H9 (cell line): ENCODE results near the gene AMBRA1. TPM values are rescaled to one million over a fixed set of nuclear protein-coding genes. Genes with fewer than 3 reads are reported as not detected.

Experiments
- DNase-seq: peaks from one replicate; pipeline ENCODE4 v3.0.0-alpha.2; 2017
- H2AFZ ChIP-seq: one replicate; pipeline ENCODE4 v1.6.1; 2013; ENCODE audit warnings: mild to moderate bottlenecking, low read length, control low read depth, moderate library complexity
- H2AK5ac ChIP-seq: 2 replicates; pipeline ENCODE4 v1.6.1; 2013; ENCODE audit warnings: low read length, control low read depth, mixed read lengths; ENCODE audit not compliant: insufficient read length
- H2BK120ac ChIP-seq: one replicate; pipeline ENCODE4 v1.6.1; 2013; ENCODE audit warnings: low read depth, mild to moderate bottlenecking, low read length, control low read depth, inconsistent platforms; ENCODE audit not compliant: poor library complexity, severe bottlenecking
- H2BK12ac ChIP-seq: 2 replicates; pipeline ENCODE4 v1.6.1; 2013; ENCODE audit warnings: low read length, control low read depth, mixed read lengths, low read depth; ENCODE audit not compliant: insufficient read length
- H2BK15ac ChIP-seq: 2 replicates; pipeline ENCODE4 v1.6.1; 2013; ENCODE audit warnings: low read depth, low read length, control low read depth
- H2BK20ac ChIP-seq: one replicate; pipeline ENCODE4 v1.6.1; 2013; ENCODE audit warnings: low read depth, mild to moderate bottlenecking, low read length, control low read depth, inconsistent platforms; ENCODE audit not compliant: poor library complexity, severe bottlenecking
- H2BK5ac ChIP-seq: 2 replicates; pipeline ENCODE4 v1.6.1; 2013; ENCODE audit warnings: low read length, control low read depth, mixed read lengths; ENCODE audit not compliant: insufficient read length
- H3K14ac ChIP-seq: 2 replicates; pipeline ENCODE4 v1.6.1; 2013; ENCODE audit warnings: low read length, control low read depth; ENCODE audit not compliant: insufficient read depth
- H3K18ac ChIP-seq: 2 replicates; pipeline ENCODE4 v1.6.1; 2013; ENCODE audit warnings: low read depth, mild to moderate bottlenecking, mixed read lengths, low read length, control low read depth; ENCODE audit not compliant: insufficient read length
- H3K23ac ChIP-seq: 2 replicates; pipeline ENCODE4 v1.6.1; 2013; ENCODE audit warnings: low read length, control low read depth, mixed read lengths, low read depth; ENCODE audit not compliant: insufficient read length
- H3K23me2 ChIP-seq: 2 replicates; pipeline ENCODE4 v1.6.1; 2013; ENCODE audit warnings: low read depth, mild to moderate bottlenecking, mixed read lengths, low read length, control low read depth; ENCODE audit not compliant: insufficient read length, poor library complexity, severe bottlenecking
- H3K27ac ChIP-seq: 2 replicates; pipeline ENCODE4 v1.5.1; 2013; ENCODE audit warnings: low read length, control low read depth, mixed read lengths, low read depth; ENCODE audit not compliant: insufficient read length
- H3K27me3 ChIP-seq: 2 replicates; pipeline ENCODE4 v1.6.1; 2013; ENCODE audit warnings: low read length, control low read depth, inconsistent platforms; ENCODE audit not compliant: insufficient read depth
- H3K4ac ChIP-seq: 2 replicates; pipeline ENCODE4 v1.6.1; 2013; ENCODE audit warnings: low read depth, mild to moderate bottlenecking, control low read depth, inconsistent platforms, low read length, moderate library complexity
- H3K4me1 ChIP-seq: 2 replicates; pipeline ENCODE4 v1.6.1; 2013; ENCODE audit warnings: low read length, control low read depth, inconsistent platforms; ENCODE audit not compliant: insufficient read depth
- H3K4me2 ChIP-seq: 2 replicates; pipeline ENCODE4 v1.6.1; 2013; ENCODE audit warnings: low read length, control low read depth, mixed read lengths; ENCODE audit not compliant: insufficient read length, insufficient read depth
- H3K56ac ChIP-seq: 2 replicates; pipeline ENCODE4 v1.6.1; 2013; ENCODE audit warnings: low read depth, mild to moderate bottlenecking, mixed read lengths, low read length, control low read depth; ENCODE audit not compliant: insufficient read length
- H3K79me1 ChIP-seq: 2 replicates; pipeline ENCODE4 v1.6.1; 2013; ENCODE audit warnings: low read depth, mild to moderate bottlenecking, moderate library complexity, low read length, control low read depth, inconsistent platforms; ENCODE audit not compliant: insufficient read depth, poor library complexity, severe bottlenecking
- H3K79me2 ChIP-seq: 2 replicates; pipeline ENCODE4 v1.6.1; 2013; ENCODE audit warnings: low read length, control low read depth, inconsistent platforms; ENCODE audit not compliant: insufficient read depth
- H3K9ac ChIP-seq: 2 replicates; pipeline ENCODE4 v1.6.1; 2013; ENCODE audit warnings: low read length, control low read depth, mixed read lengths; ENCODE audit not compliant: insufficient read length; ENCODE audit errors: extremely low read depth
- H3K9me3 ChIP-seq: one replicate; pipeline ENCODE4 v1.6.1; 2013; ENCODE audit warnings: low read depth, low read length, inconsistent platforms; ENCODE audit not compliant: control insufficient read depth
- H3T11ph ChIP-seq: one replicate; pipeline ENCODE4 v1.6.1; 2013; ENCODE audit warnings: mild to moderate bottlenecking, low read length, control low read depth, inconsistent platforms
- H4K20me1 ChIP-seq: one replicate; pipeline ENCODE4 v1.6.1; 2013; ENCODE audit not compliant: control insufficient read depth, insufficient read length, insufficient read depth
- H4K5ac ChIP-seq: 2 replicates; pipeline ENCODE4 v1.6.1; 2013; ENCODE audit warnings: low read depth, mild to moderate bottlenecking, mixed read lengths, low read length, control low read depth; ENCODE audit not compliant: insufficient read length
- H4K8ac ChIP-seq: replicated peaks from 2 replicates; pipeline ENCODE4 v1.6.1; 2013; ENCODE audit warnings: low read length, control low read depth, mixed read lengths, low read depth; ENCODE audit not compliant: insufficient read length
- H4K91ac ChIP-seq: 2 replicates; pipeline ENCODE4 v1.6.1; 2013; ENCODE audit warnings: low read depth, mild to moderate bottlenecking, moderate library complexity, mixed read lengths, low read length, control low read depth; ENCODE audit not compliant: insufficient read length
- H3K27ac Mint-ChIP-seq, 3 experiments: 2 replicates in 2 of 3; 3 replicates in 1 of 3; pipeline ENCODE4 v1.8.0; 2020 to 2021; ENCODE audit warnings: mixed read lengths in 3 of 3, mild to moderate bottlenecking in 1 of 3, moderate library complexity in 1 of 3
- H3K27me3 Mint-ChIP-seq: 2 replicates; pipeline ENCODE4 v1.8.0; 2021; ENCODE audit warnings: low read depth, mild to moderate bottlenecking, moderate library complexity, mixed read lengths
- H3K36me3 Mint-ChIP-seq, 3 experiments: 2 replicates in 2 of 3; 3 replicates in 1 of 3; pipeline ENCODE4 v1.8.0; 2020 to 2021; ENCODE audit warnings: low read depth in 3 of 3, mixed read lengths in 3 of 3; ENCODE audit not compliant: insufficient read depth in 1 of 3
- H3K4me1 Mint-ChIP-seq, 2 experiments: 2 replicates each; pipeline ENCODE4 v1.8.0; 2020; ENCODE audit warnings: mixed read lengths in 2 of 2
- H3K4me3 Mint-ChIP-seq, 2 experiments: 2 replicates in 1 of 2; 3 replicates in 1 of 2; pipeline ENCODE4 v1.8.0; 2020 to 2021; ENCODE audit warnings: mild to moderate bottlenecking in 2 of 2, mixed read lengths in 2 of 2, moderate library complexity in 1 of 2
- H3K9me3 Mint-ChIP-seq, 2 experiments: 2 replicates in 1 of 2; 3 replicates in 1 of 2; pipeline ENCODE4 v1.8.0; 2020; ENCODE audit warnings: mild to moderate bottlenecking in 2 of 2, mixed read lengths in 2 of 2, moderate library complexity in 1 of 2
- CTCF ChIP-seq: fragments of 200-600 bp; sonication (generic); conservative IDR thresholded peaks from 3 replicates; pipeline ENCODE4 v1.8.0; 2021; ENCODE audit warnings: antibody characterized with exemption, mild to moderate bottlenecking
- WGBS: extraction: QIAGEN DNeasy Blood & Tissue Kit; methylation state at CpG from one replicate; pipeline ENCODE4 v1.1.7; 2013; ENCODE audit warnings: missing lambda C conversion rate, low lambda C conversion rate, mixed read lengths; ENCODE audit not compliant: insufficient read length; ENCODE audit errors: extremely low coverage; 5-methylcytosine and 5-hydroxymethylcytosine counted together
- total RNA-seq: library from RNA; stranded (reverse); gene quantifications from 2 replicates; pipeline ENCODE4 v1.2.1, GENCODE V29; 2021

AMBRA1 gene
- total RNA-seq, 1 experiment from 2014 or later, result 37.5 TPM

- H3K27ac Mint-ChIP-seq, result no peak overlapping the region
Observed at GRCh38 chr11:46375392-46376101, 218.3 kb downstream of the AMBRA1 start.

More at GRCh38 chr11:46375392-46376101, 218.3 kb downstream of the AMBRA1 start:
- H2BK5ac ChIP-seq, result no peak overlapping the region
- no peak overlapping the region for H2BK120ac ChIP-seq
- Mint-ChIP-seq H3K4me1 (peaks cover 6 to 8% of the 10 kb centered on the region in 2 experiments), H3K27me3 (no peaks in the 10 kb centered on the region), H3K4me3 (no peak overlapping the region), H3K36me3 (peaks cover 13 to 48% (median 47%) of the 10 kb centered on the region in 3 experiments; a peak in 6 of 7 replicates), H3K9me3 (no peaks in the 10 kb centered on the region; a peak in 1 of 5 replicates)
- no peak overlapping the region for H3K4me2 ChIP-seq
- H2AFZ ChIP-seq, result no peak overlapping the region
- H3K4ac ChIP-seq, result no peak overlapping the region
- H3K56ac ChIP-seq, result no peak overlapping the region
- H3K27ac ChIP-seq, result no peak overlapping the region
- TF ChIP-seq CTCF, result no peak
- H2BK20ac ChIP-seq, result no peak overlapping the region
- H3K18ac ChIP-seq, result no peak overlapping the region
- no peaks in the 10 kb centered on the region for H3K4me1 ChIP-seq
- H3T11ph ChIP-seq, result no peak overlapping the region
- no peaks in the 10 kb centered on the region for H4K20me1 ChIP-seq
- DNase-seq, result no peak
- no peak overlapping the region for H3K9ac ChIP-seq
- H3K79me2 ChIP-seq, result no peaks in the 10 kb centered on the region
- no peaks in the 10 kb centered on the region for H3K27me3 ChIP-seq
- no peak overlapping the region for H4K5ac ChIP-seq
- no peak overlapping the region for H3K23ac ChIP-seq
- no peak overlapping the region for H4K91ac ChIP-seq
- H3K9me3 ChIP-seq, result no peaks in the 10 kb centered on the region
- H4K8ac ChIP-seq, result no peak overlapping the region
- H2BK12ac ChIP-seq, result no peak overlapping the region
- H2BK15ac ChIP-seq, result no peak overlapping the region
- H3K23me2 ChIP-seq, result no peaks in the 10 kb centered on the region
- WGBS, result no CpG with 5 or more reads among the region's 38 CpGs
- H3K79me1 ChIP-seq, result no peaks in the 10 kb centered on the region
- no peak overlapping the region for H3K14ac ChIP-seq
- no peak overlapping the region for H2AK5ac ChIP-seq
